Measurements from ENCODE around the gene LHB.

The LHB gene

DNA sequence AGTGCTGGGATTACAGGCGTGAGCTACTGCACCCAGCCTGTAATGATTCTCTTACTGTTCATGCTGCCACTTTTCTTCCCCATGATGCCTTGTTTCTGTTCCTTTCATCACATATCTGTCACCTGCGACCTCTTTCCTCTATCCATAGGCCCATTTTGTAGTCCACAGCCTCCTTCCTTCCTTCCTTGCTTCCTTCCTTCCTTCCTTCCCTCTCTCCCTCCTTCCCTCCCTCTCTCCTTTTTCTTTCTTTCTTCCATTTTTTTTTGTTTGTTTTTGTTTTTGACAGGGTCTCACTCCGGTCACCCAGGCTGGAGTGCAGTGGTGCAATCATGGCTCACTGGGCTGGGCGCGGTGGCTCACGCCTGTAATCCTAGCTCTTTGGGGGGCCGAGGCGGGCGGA lies 28.0 kb downstream of the LHB start:
- Histone ChIP-seq H3K36me3 (ENCODE audit: control insufficient read depth in 1 of 2, insufficient read depth in 2 of 2, low read length in 2 of 2) (peaks cover 46 to 52% of the 10 kb centered on the region in 2 experiments), H3K4me3 (ENCODE audit: low read depth, low read length) (no peak overlapping the region), H4K12ac (ENCODE audit: low read depth, low read length) (no peak overlapping the region), H3K14ac (ENCODE audit: low read length) (no peak overlapping the region), H3K27ac (ENCODE audit: low read depth, low read length) (no peak overlapping the region), H3K23ac (ENCODE audit: low read length) (no peak overlapping the region), H2AK5ac (ENCODE audit: low read length) (no peak overlapping the region), H3K79me1 (ENCODE audit: low read length) (peaks cover 17% of the 10 kb centered on the region), H2BK120ac (ENCODE audit: insufficient read depth, low read length, poor library complexity) (no peak overlapping the region), H4K91ac (ENCODE audit: low read depth, low read length) (no peak overlapping the region), H3K9ac (ENCODE audit: low read length) (no peak overlapping the region), H3K9me3 (ENCODE audit: insufficient read depth, low read depth, low read length) (no peaks in the 10 kb centered on the region), H3K27me3 (ENCODE audit: insufficient read depth, low read length) (no peaks in the 10 kb centered on the region), H2BK5ac (ENCODE audit: low read depth, low read length, poor library complexity) (no peak overlapping the region), H3K79me2 (ENCODE audit: control insufficient read depth, insufficient read depth, low read length, poor library complexity) (peaks cover 15% of the 10 kb centered on the region), H2AFZ (ENCODE audit: insufficient read depth, low read length, poor library complexity) (no peak overlapping the region), H3K4ac (ENCODE audit: low read depth, low read length) (no peak overlapping the region), H3K4me2 (ENCODE audit: low read length) (no peak overlapping the region), H3K18ac (ENCODE audit: low read length) (no peak overlapping the region), H2BK12ac (ENCODE audit: low read length) (no peak overlapping the region), H4K8ac (ENCODE audit: low read depth, low read length) (no peak overlapping the region), H3K4me1 (ENCODE audit: control insufficient read depth in 1 of 2, insufficient read depth in 2 of 2, low read length in 2 of 2) (peaks cover 21 to 22% of the 10 kb centered on the region in 2 experiments)
- DNase-seq = no peak
- no CpG with 5 or more reads among the region's 9 CpGs for WGBS (ENCODE audit: extremely low coverage, insufficient coverage, insufficient read length)

DNA sequence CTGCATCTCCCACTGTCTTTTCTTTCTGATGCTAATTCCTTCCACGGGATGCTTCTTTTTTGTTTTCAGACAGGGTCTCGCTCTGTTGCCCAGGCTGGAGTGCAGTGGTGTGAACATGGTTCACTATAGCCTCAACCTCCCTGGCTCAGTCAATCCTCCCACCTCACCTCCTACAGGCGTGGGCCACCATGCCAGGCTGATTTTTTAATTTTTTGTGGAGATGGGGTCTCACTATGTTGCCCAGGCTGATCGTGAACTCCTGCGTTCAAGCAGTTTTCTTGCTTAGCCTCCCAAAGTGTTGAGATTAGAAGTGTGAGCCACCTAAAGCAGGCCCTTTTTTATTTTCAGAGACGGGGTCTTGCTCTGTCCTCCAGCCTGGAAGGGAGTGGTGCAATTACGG lies 28.6 kb downstream of the LHB start:
- H3K4ac ChIP-seq (ENCODE audit: low read depth, low read length) = no peak overlapping the region
- H2BK120ac ChIP-seq (ENCODE audit: insufficient read depth, low read length, poor library complexity) = no peak overlapping the region
- no peak overlapping the region for H2BK5ac ChIP-seq (ENCODE audit: low read depth, low read length, poor library complexity)

GRCh38 chr19:48987323-48987722 lies 29.6 kb downstream of the LHB start:
- DNase-seq = no peak
- Histone ChIP-seq H3K18ac (ENCODE audit: low read length) (no peak overlapping the region), H3K27me3 (ENCODE audit: insufficient read depth, low read length) (no peaks in the 10 kb centered on the region), H2BK5ac (ENCODE audit: low read depth, low read length, poor library complexity) (no peak overlapping the region), H2BK120ac (ENCODE audit: insufficient read depth, low read length, poor library complexity) (no peak overlapping the region), H3K4me1 (ENCODE audit: control insufficient read depth in 1 of 2, insufficient read depth in 2 of 2, low read length in 2 of 2) (peaks cover 21 to 22% of the 10 kb centered on the region in 2 experiments), H3K79me1 (ENCODE audit: low read length) (peaks cover 6% of the 10 kb centered on the region), H3K23ac (ENCODE audit: low read length) (no peak overlapping the region), H2AFZ (ENCODE audit: insufficient read depth, low read length, poor library complexity) (no peak overlapping the region), H4K12ac (ENCODE audit: low read depth, low read length) (no peak overlapping the region), H3K9me3 (ENCODE audit: insufficient read depth, low read depth, low read length) (no peaks in the 10 kb centered on the region), H4K91ac (ENCODE audit: low read depth, low read length) (no peak overlapping the region), H2BK12ac (ENCODE audit: low read length) (no peak overlapping the region), H3K36me3 (ENCODE audit: control insufficient read depth in 1 of 2, insufficient read depth in 2 of 2, low read length in 2 of 2) (peaks cover 55 to 62% of the 10 kb centered on the region in 2 experiments), H3K14ac (ENCODE audit: low read length) (no peak overlapping the region), H2AK5ac (ENCODE audit: low read length) (no peak overlapping the region), H3K79me2 (ENCODE audit: control insufficient read depth, insufficient read depth, low read length, poor library complexity) (peaks cover 7% of the 10 kb centered on the region), H3K9ac (ENCODE audit: low read length) (no peak overlapping the region), H4K8ac (ENCODE audit: low read depth, low read length) (no peak overlapping the region), H3K27ac (ENCODE audit: low read depth, low read length) (no peak overlapping the region), H3K4me2 (ENCODE audit: low read length) (no peak overlapping the region), H3K4ac (ENCODE audit: low read depth, low read length) (no peak overlapping the region), H3K4me3 (ENCODE audit: low read depth, low read length) (no peak overlapping the region)
- WGBS (ENCODE audit: extremely low coverage, insufficient coverage, insufficient read length) = no CpG with 5 or more reads among the region's 7 CpGs

More for the DNA sequence above, 28.6 kb downstream of the LHB start:
- no peak overlapping the region for H3K27ac ChIP-seq (ENCODE audit: low read depth, low read length)
- no peak for DNase-seq
- H2AK5ac ChIP-seq (ENCODE audit: low read length) = no peak overlapping the region
- no peak overlapping the region for H3K18ac ChIP-seq (ENCODE audit: low read length)
- no peak overlapping the region for H4K12ac ChIP-seq (ENCODE audit: low read depth, low read length)
- H4K91ac ChIP-seq (ENCODE audit: low read depth, low read length) = no peak overlapping the region
- no peak overlapping the region for H2BK12ac ChIP-seq (ENCODE audit: low read length)
- no peak overlapping the region for H3K14ac ChIP-seq (ENCODE audit: low read length)
- no peak overlapping the region for H3K9ac ChIP-seq (ENCODE audit: low read length)
- no peak overlapping the region for H3K23ac ChIP-seq (ENCODE audit: low read length)
- H2AFZ ChIP-seq (ENCODE audit: insufficient read depth, low read length, poor library complexity) = no peak overlapping the region
- H3K36me3 ChIP-seq (ENCODE audit: control insufficient read depth in 1 of 2, insufficient read depth in 2 of 2, low read length in 2 of 2) = peaks cover 47 to 53% of the 10 kb centered on the region in 2 experiments
- H3K4me3 ChIP-seq (ENCODE audit: low read depth, low read length) = no peak overlapping the region
- H3K79me2 ChIP-seq (ENCODE audit: control insufficient read depth, insufficient read depth, low read length, poor library complexity) = peaks cover 14% of the 10 kb centered on the region
- H3K27me3 ChIP-seq (ENCODE audit: insufficient read depth, low read length) = no peaks in the 10 kb centered on the region
- no peak overlapping the region for H4K8ac ChIP-seq (ENCODE audit: low read depth, low read length)
- peaks cover 21 to 22% of the 10 kb centered on the region in 2 experiments for H3K4me1 ChIP-seq (ENCODE audit: control insufficient read depth in 1 of 2, insufficient read depth in 2 of 2, low read length in 2 of 2)
- H3K79me1 ChIP-seq (ENCODE audit: low read length) = peaks cover 13% of the 10 kb centered on the region
- H3K9me3 ChIP-seq (ENCODE audit: insufficient read depth, low read depth, low read length) = no peaks in the 10 kb centered on the region
- no peak overlapping the region for H3K4me2 ChIP-seq (ENCODE audit: low read length)
- WGBS (ENCODE audit: extremely low coverage, insufficient coverage, insufficient read length) = no CpG with 5 or more reads among the region's 7 CpGs

GRCh38 chr19:48986211-48986610 lies 30.7 kb downstream of the LHB start:
- Histone ChIP-seq H4K8ac (ENCODE audit: low read depth, low read length) (no peak overlapping the region), H3K9me3 (ENCODE audit: insufficient read depth, low read depth, low read length) (no peaks in the 10 kb centered on the region), H3K36me3 (ENCODE audit: control insufficient read depth in 1 of 2, insufficient read depth in 2 of 2, low read length in 2 of 2) (peaks cover 65 to 69% of the 10 kb centered on the region in 2 experiments), H2BK12ac (ENCODE audit: low read length) (no peak overlapping the region), H3K27ac (ENCODE audit: low read depth, low read length) (no peak overlapping the region), H3K4me3 (ENCODE audit: low read depth, low read length) (no peak overlapping the region), H3K4me2 (ENCODE audit: low read length) (no peak overlapping the region), H3K79me1 (ENCODE audit: low read length) (peaks cover 4% of the 10 kb centered on the region), H2BK120ac (ENCODE audit: insufficient read depth, low read length, poor library complexity) (no peak overlapping the region), H3K27me3 (ENCODE audit: insufficient read depth, low read length) (no peaks in the 10 kb centered on the region), H3K4me1 (ENCODE audit: control insufficient read depth in 1 of 2, insufficient read depth in 2 of 2, low read length in 2 of 2) (peaks cover 14 to 15% of the 10 kb centered on the region in 2 experiments), H3K9ac (ENCODE audit: low read length) (no peak overlapping the region), H3K14ac (ENCODE audit: low read length) (no peak overlapping the region), H3K79me2 (ENCODE audit: control insufficient read depth, insufficient read depth, low read length, poor library complexity) (no peaks in the 10 kb centered on the region), H4K91ac (ENCODE audit: low read depth, low read length) (no peak overlapping the region), H4K12ac (ENCODE audit: low read depth, low read length) (no peak overlapping the region), H3K18ac (ENCODE audit: low read length) (no peak overlapping the region), H2BK5ac (ENCODE audit: low read depth, low read length, poor library complexity) (no peak overlapping the region), H3K23ac (ENCODE audit: low read length) (no peak overlapping the region), H2AK5ac (ENCODE audit: low read length) (no peak overlapping the region), H2AFZ (ENCODE audit: insufficient read depth, low read length, poor library complexity) (no peak overlapping the region), H3K4ac (ENCODE audit: low read depth, low read length) (no peak overlapping the region)
- DNase-seq = no peak
- no CpG with 5 or more reads among the region's 3 CpGs for WGBS (ENCODE audit: extremely low coverage, insufficient coverage, insufficient read length)

Measured in trophoblast cell (in vitro differentiated cells and primary cell).